Measurements from ENCODE around the gene SRSF8.

DNA sequence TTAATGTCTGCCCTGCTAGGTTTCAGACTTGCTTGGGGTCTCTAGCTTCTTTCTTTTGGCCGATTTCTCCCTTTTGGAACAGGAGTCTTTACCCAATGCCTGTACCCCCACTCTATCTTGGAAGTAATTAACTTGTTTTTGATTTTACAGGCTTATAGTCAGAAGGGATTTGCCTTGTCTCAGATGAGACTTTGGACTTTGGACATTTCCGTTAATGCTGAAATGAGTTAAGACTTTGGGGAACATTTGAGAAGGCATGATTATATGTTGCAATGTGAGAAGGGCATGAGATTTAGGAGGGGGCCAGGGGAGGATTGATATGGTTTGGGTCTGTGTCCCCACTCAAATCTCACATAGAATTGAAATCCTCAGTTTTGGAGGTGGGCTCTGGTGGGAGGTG is 12.4 kb upstream of the SRSF8 start:
- TF ChIP-seq, protein P1, sequence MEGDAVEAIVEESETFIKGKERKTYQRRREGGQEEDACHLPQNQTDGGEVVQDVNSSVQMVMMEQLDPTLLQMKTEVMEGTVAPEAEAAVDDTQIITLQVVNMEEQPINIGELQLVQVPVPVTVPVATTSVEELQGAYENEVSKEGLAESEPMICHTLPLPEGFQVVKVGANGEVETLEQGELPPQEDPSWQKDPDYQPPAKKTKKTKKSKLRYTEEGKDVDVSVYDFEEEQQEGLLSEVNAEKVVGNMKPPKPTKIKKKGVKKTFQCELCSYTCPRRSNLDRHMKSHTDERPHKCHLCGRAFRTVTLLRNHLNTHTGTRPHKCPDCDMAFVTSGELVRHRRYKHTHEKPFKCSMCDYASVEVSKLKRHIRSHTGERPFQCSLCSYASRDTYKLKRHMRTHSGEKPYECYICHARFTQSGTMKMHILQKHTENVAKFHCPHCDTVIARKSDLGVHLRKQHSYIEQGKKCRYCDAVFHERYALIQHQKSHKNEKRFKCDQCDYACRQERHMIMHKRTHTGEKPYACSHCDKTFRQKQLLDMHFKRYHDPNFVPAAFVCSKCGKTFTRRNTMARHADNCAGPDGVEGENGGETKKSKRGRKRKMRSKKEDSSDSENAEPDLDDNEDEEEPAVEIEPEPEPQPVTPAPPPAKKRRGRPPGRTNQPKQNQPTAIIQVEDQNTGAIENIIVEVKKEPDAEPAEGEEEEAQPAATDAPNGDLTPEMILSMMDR (IDR thresholded peaks at IDR 0.05) = no peak
- TF ChIP-seq POLR2A (IDR thresholded peaks at IDR 0.05) (no peak), POLR2AphosphoS5 (IDR thresholded peaks at IDR 0.05) (no peak), EP300 (IDR thresholded peaks at IDR 0.05; ENCODE audit: low read depth) (no peak)

Measured in transverse colon (tissue), 4 donors.